Measurements from ENCODE around the gene MIER3.

Gene MIER3

GRCh38 chr5:56900858-56901578 is 50.9 kb downstream of the MIER3 start:
- no peak overlapping the region for H3K4me3 ChIP-seq (ENCODE audit: low read depth, low read length)
- peak; percentile 55 for DNase-seq (ENCODE audit: low read depth)
- TF ChIP-seq CTCF (conservative IDR thresholded peaks at IDR 0.05; ENCODE audit: low read depth, low read length), result peak; percentile 76

GRCh38 chr5:56900395-56900794 is 51.5 kb downstream of the MIER3 start:
- no peak overlapping the region for H3K4me3 ChIP-seq (ENCODE audit: low read depth, low read length)
- peak; percentile 47 for DNase-seq (ENCODE audit: low read depth)
- no peak for TF ChIP-seq CTCF (conservative IDR thresholded peaks at IDR 0.05; ENCODE audit: low read depth, low read length)

GRCh38 chr5:56898213-56898612 is 53.7 kb downstream of the MIER3 start:
- H3K4me3 ChIP-seq (ENCODE audit: low read depth, low read length), result no peak overlapping the region
- no peak for DNase-seq (ENCODE audit: low read depth)
- TF ChIP-seq CTCF (conservative IDR thresholded peaks at IDR 0.05; ENCODE audit: low read depth, low read length), result no peak

GRCh38 chr5:56896763-56897162 is 55.2 kb downstream of the MIER3 start:
- H3K4me3 ChIP-seq (ENCODE audit: low read depth, low read length), result no peak overlapping the region
- no peak for DNase-seq (ENCODE audit: low read depth)
- TF ChIP-seq CTCF (conservative IDR thresholded peaks at IDR 0.05; ENCODE audit: low read depth, low read length), result no peak

DNA sequence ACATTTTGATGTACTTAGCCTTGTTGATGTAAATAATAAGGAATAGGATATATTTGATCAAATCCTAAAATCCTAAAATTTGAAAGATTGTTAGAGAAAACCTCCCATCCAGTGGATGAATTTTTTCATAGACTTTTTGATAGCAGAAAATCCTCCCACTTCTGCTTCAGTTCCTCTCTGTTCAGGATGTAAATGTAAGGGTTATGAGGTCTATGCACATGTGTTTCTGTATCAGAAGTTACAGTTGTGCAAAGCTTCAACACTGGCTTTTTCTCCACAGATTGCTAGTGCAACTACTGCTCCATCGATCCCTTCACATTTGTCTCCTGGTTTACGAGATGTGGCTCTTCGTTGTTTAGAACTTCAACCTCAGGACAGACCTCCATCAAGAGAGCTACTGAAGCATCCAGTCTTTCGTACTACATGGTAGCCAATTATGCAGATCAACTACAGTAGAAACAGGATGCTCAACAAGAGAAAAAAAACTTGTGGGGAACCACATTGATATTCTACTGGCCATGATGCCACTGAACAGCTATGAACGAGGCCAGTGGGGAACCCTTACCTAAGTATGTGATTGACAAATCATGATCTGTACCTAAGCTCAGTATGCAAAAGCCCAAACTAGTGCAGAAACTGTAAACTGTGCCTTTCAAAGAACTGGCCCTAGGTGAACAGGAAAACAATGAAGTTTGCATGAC is 58.5 kb downstream of the MIER3 start:
- no peak overlapping the region for H3K4me3 ChIP-seq (ENCODE audit: low read depth, low read length)
- no peak for TF ChIP-seq CTCF (conservative IDR thresholded peaks at IDR 0.05; ENCODE audit: low read depth, low read length)
- DNase-seq (ENCODE audit: low read depth), result no peak

GRCh38 chr5:56881571-56881970 is 70.4 kb downstream of the MIER3 start:
- no peak for TF ChIP-seq CTCF (conservative IDR thresholded peaks at IDR 0.05; ENCODE audit: low read depth, low read length)

GRCh38 chr5:56876327-56876726 is 75.6 kb downstream of the MIER3 start:
- DNase-seq (ENCODE audit: low read depth), result peak; percentile 26
- no peak overlapping the region for H3K4me3 ChIP-seq (ENCODE audit: low read depth, low read length)
- no peak for TF ChIP-seq CTCF (conservative IDR thresholded peaks at IDR 0.05; ENCODE audit: low read depth, low read length)

More at GRCh38 chr5:56881571-56881970, 70.4 kb downstream of the MIER3 start:
- H3K4me3 ChIP-seq (ENCODE audit: low read depth, low read length), result no peak overlapping the region
- no peak for DNase-seq (ENCODE audit: low read depth)

All from choroid plexus epithelial cell (primary cell).